Thyroid gland (tissue), 4 donors: ENCODE results near the gene SHROOM2.

Experiments used
- CTCF ChIP-seq, 6 experiments: fragments of 200-600 bp in 3 of 6; fragments of 450-650 bp in 3 of 6; sonication (generic) in 3 of 6; IDR thresholded peaks; one replicate each; pipeline ENCODE4 v1.5.1; 2016 to 2019; ENCODE audit warnings: antibody characterized with exemption in 6 of 6, mild to moderate bottlenecking in 2 of 6, inconsistent platforms in 1 of 6, moderate library complexity in 1 of 6
- POLR2A ChIP-seq, 2 donors: fragments of 450-650 bp; IDR thresholded peaks; one replicate each; pipeline ENCODE4 v1.6.1; 2017; ENCODE audit warnings: antibody characterized with exemption in 2 of 2, mild to moderate bottlenecking in 2 of 2, moderate library complexity in 1 of 2

- TF ChIP-seq POLR2A (IDR thresholded peaks at IDR 0.05) (no peak), CTCF (IDR thresholded peaks at IDR 0.05) (no peak)
These were observed 58.8 kb downstream of the SHROOM2 start for GRCh38 chrX:9844936-9845577.
